Ascending aorta (tissue), 2 donors: ENCODE results near the gene LYVE1. TPM values are rescaled to one million over a fixed set of nuclear protein-coding genes. Genes with fewer than 3 reads are reported as not detected.

Experiments used
- DNase-seq, 2 donors: peaks; one replicate each; pipeline ENCODE4 v3.0.0-alpha.2; 2019; ENCODE audit warnings: low spot score in 2 of 2
- H3K27ac ChIP-seq, 2 donors: fragments of 200-600 bp; sonication (generic); one replicate each; pipeline ENCODE4 v1.5.1; 2016 to 2017; ENCODE audit warnings: mild to moderate bottlenecking in 1 of 2
- H3K27me3 ChIP-seq: fragments of 200-600 bp; sonication (generic); one replicate; pipeline ENCODE4 v1.5.1; 2017
- H3K36me3 ChIP-seq, 2 donors: fragments of 200-600 bp; sonication (generic); one replicate each; pipeline ENCODE4 v1.5.1; 2016
- H3K4me1 ChIP-seq, 2 donors: fragments of 200-600 bp; sonication (generic); one replicate each; pipeline ENCODE4 v1.5.1; 2016 to 2017; ENCODE audit warnings: mild to moderate bottlenecking in 1 of 2
- H3K4me3 ChIP-seq, 2 donors: fragments of 200-600 bp; sonication (generic); one replicate each; pipeline ENCODE4 v1.5.1; 2016 to 2017; ENCODE audit warnings: mild to moderate bottlenecking in 1 of 2
- H3K9me3 ChIP-seq, 2 donors: fragments of 200-600 bp; sonication (generic); one replicate each; pipeline ENCODE4 v1.5.1; 2016
- intact Hi-C: fragments of 100-400 bp; cut with DNase I; formaldehyde crosslinking; loops from one replicate; pipeline ENCODE4 v1.15.1; 2023
- total RNA-seq: library from RNA; depleted of rRNA; stranded (reverse); fragments of >200 nt; gene quantifications from one replicate; pipeline ENCODE4 v1.1.0, GENCODE V29; 2016
- TF ChIP-seq, protein P1 (sequence below), 3 experiments: fragments of 200-600 bp in 2 of 3; fragments of 450-650 bp in 1 of 3; sonication (generic) in 2 of 3; IDR thresholded peaks; one replicate each; pipeline ENCODE4 v1.5.1; 2016 to 2019; ENCODE audit warnings: antibody characterized with exemption in 3 of 3, mild to moderate bottlenecking in 1 of 3, moderate library complexity in 1 of 3

The LYVE1 gene
- total RNA-seq, 1 donor from 2014 or later, result 66.3 TPM

DNA sequence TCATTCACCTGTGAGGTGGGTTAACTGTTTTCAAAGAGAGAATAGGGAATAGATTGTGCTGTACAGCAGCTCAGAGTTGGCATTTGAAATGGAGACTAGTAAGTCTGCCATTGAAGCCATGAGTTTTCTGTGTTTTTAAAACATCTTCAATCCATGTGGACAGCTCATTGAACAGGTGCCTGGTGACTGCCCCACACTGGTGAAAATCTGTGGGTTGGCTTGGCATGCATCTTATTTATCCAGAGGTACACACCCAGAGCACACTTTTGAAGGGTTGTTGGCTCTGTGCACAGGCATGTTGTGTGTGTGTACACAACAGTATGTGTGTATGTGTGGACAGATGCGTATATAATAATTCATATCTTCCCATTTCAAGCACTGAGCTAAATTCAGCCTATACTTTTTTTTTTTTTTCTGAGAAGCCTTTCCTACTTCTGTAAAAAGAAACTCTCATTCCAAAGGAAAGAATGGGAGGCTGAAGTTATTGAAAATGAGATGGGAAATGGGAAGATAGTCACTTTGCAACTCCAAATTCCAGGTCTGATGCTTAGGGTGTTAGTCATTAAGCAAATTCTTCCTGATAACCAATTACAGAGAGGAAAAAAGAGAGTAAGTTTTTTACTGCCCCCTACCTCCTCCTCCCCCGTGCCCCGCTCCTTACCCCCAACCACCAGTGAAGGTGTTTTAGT, 7.0 kb upstream of the LYVE1 start:
- Histone ChIP-seq H3K27ac (peak overlapping the region; percentile 78 to 94), H3K4me3 (no peak overlapping the region), H3K27me3 (no peaks in the 10 kb centered on the region), H3K36me3 (peaks cover 52 to 79% of the 10 kb centered on the region in 2 donors), H3K4me1 (peaks cover 8 to 25% of the 10 kb centered on the region in 2 donors), H3K9me3 (no peaks in the 10 kb centered on the region)
- intact Hi-C loops, result no loop called here
- no peak for DNase-seq
- TF ChIP-seq, protein P1, sequence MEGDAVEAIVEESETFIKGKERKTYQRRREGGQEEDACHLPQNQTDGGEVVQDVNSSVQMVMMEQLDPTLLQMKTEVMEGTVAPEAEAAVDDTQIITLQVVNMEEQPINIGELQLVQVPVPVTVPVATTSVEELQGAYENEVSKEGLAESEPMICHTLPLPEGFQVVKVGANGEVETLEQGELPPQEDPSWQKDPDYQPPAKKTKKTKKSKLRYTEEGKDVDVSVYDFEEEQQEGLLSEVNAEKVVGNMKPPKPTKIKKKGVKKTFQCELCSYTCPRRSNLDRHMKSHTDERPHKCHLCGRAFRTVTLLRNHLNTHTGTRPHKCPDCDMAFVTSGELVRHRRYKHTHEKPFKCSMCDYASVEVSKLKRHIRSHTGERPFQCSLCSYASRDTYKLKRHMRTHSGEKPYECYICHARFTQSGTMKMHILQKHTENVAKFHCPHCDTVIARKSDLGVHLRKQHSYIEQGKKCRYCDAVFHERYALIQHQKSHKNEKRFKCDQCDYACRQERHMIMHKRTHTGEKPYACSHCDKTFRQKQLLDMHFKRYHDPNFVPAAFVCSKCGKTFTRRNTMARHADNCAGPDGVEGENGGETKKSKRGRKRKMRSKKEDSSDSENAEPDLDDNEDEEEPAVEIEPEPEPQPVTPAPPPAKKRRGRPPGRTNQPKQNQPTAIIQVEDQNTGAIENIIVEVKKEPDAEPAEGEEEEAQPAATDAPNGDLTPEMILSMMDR (IDR thresholded peaks at IDR 0.05), result no peak

DNA sequence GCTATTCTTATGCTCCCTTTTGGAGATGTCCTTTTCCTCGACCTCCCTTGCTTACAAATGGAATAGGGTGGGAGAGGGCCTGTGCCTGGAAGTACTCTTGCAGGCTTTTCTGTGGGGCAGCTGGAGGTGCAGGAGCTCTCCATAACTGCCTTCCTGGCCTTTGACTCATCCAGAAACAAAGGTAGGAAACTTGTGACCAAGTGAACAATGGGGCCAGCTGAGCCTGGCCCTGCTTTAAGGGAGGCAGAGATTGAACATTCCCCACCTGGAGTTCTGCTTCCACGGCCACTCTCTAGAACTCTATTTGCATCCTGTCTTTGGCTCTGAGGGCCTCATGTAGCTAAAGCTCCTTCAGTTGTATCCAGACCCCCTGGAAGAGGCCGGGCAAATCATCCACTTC, 5.1 kb upstream of the LYVE1 start:
- H3K4me3 ChIP-seq, result no peak overlapping the region
- DNase-seq, result no peak
- intact Hi-C loops, result no loop called here
- peaks cover 33 to 59% of the 10 kb centered on the region in 2 donors for H3K36me3 ChIP-seq
- no peaks in the 10 kb centered on the region for H3K9me3 ChIP-seq
- peak overlapping the region; percentile 78 to 94 for H3K27ac ChIP-seq
- peaks cover 8 to 40% of the 10 kb centered on the region in 2 donors for H3K4me1 ChIP-seq
- H3K27me3 ChIP-seq, result no peaks in the 10 kb centered on the region
- TF ChIP-seq, protein P1 (IDR thresholded peaks at IDR 0.05), result no peak

DNA sequence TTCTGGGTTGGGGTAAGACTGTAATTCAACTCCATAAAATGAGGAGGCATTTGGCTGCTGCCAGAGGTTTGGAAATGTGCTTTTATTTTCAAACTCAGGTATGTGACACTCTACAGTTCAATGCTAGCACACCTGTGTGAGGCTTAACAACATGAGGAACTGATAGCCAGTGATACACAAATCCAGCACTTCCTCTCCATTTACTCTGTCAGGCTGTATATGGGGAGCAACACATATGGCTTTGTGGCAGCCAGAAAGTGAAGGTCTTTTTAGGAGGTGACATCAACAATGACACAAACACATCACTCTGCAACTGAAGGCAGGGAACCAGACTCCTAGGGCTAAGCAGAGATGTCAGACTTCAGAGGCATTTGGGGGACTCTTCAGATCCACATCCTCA, 4.6 kb upstream of the LYVE1 start:
- Histone ChIP-seq H3K27ac (peak overlapping the region; percentile 78 to 94), H3K4me1 (peaks cover 8 to 44% of the 10 kb centered on the region in 2 donors), H3K4me3 (no peak overlapping the region), H3K9me3 (no peaks in the 10 kb centered on the region), H3K36me3 (peaks cover 28 to 54% of the 10 kb centered on the region in 2 donors), H3K27me3 (no peaks in the 10 kb centered on the region)
- intact Hi-C loops, result no loop called here
- no peak for DNase-seq
- TF ChIP-seq, protein P1 (IDR thresholded peaks at IDR 0.05), result no peak

DNA sequence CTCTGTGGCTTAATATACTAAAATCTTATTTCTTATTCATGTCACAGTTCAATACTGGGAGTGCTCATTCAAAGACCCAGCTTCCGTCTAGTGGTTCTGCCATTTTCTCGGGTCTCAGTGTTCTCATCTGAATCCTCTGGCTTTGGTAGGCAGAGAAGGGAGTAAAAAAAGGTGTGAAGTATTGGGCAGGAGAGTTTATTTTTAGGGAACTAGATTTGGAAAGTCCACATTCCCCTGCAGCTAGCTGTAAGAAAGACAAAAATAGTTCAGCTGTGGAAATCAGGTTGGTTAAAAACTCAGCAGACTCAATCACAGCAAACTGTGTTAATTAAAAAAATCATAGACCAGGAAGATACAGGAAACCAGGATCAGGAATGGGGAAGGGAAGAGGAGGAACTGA, 4.1 kb upstream of the LYVE1 start:
- Histone ChIP-seq H3K27me3 (no peaks in the 10 kb centered on the region), H3K27ac (peak overlapping the region; percentile 78 to 94), H3K36me3 (peaks cover 23 to 49% of the 10 kb centered on the region in 2 donors), H3K4me3 (no peak overlapping the region), H3K9me3 (no peaks in the 10 kb centered on the region), H3K4me1 (peaks cover 8 to 44% of the 10 kb centered on the region in 2 donors)
- TF ChIP-seq, protein P1 (IDR thresholded peaks at IDR 0.05), result no peak
- intact Hi-C loops, result loop anchor here (1.0 kb wide), 1 partner anchor 12 kb away; no protein-coding TSS in a partner anchor
- no peak for DNase-seq

DNA sequence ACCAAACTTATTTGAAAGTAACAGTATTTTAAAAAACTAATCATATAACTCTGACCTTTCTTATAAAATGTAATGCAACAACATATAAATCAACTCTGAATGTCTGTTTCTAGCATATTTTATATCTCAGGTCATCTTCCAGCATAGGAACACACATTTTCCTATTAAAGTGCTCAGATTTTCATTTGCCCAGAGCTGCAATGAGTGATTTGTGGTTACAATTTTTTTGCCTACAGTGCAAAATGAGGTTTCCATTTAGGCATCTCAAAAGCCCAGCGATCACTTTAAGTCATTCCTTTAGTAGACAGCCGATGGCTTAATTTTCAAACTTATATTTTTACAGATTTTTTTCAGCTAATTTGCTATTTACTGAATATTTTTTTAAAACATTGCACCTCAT, 1.0 kb downstream of the LYVE1 start:
- Histone ChIP-seq H3K4me3 (peak overlapping the region; percentile 31 to 48), H3K9me3 (no peaks in the 10 kb centered on the region), H3K36me3 (peaks cover 0 to 8% of the 10 kb centered on the region in 2 donors), H3K27me3 (no peaks in the 10 kb centered on the region), H3K4me1 (peaks cover 6 to 41% of the 10 kb centered on the region in 2 donors), H3K27ac (peak overlapping the region; percentile 78 to 82)
- TF ChIP-seq, protein P1 (IDR thresholded peaks at IDR 0.05), result no peak
- no peak for DNase-seq
- intact Hi-C loops, result loop anchor here (2.0 to 5.0 kb wide), 4 partner anchors 100 to 167 kb away; partner anchors contain the start of gene IRAG1
